ENCODE data around the gene PTEN. TPM values are rescaled to one million over a fixed set of nuclear protein-coding genes. Genes with fewer than 3 reads are reported as not detected.

PTEN gene
- total RNA-seq, 1 experiment from 2014 or later = 58.7 TPM

DNA sequence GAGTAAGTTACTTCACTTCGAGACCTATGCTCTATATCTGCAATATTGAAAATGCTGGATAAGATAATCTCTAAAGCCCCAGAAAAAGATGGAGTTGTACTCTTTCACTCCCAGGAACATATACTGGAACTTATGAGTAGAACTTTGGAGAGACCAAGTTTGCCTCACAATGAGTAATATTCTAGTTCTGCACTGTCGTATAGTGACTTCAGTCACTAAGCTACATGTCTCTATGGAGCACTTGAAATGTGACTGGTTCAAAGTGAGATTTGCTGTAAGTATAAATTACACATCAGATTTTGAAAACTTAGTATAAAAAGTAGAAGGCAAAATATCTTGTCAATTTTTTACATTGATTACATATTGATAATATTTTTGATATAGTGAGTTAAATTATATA, 116.4 kb downstream of the PTEN start:
- Histone ChIP-seq H3K27ac (ENCODE audit: low read depth, low read length) (no peak overlapping the region), H4K20me1 (ENCODE audit: insufficient read depth) (no peaks in the 10 kb centered on the region), H3K27me3 (ENCODE audit: insufficient read depth, low read length) (no peaks in the 10 kb centered on the region), H3K9me2 (ENCODE audit: insufficient read depth) (0 out of 2 replicates have a peak, but pooled peaks cover 5% of the 10 kb centered on the region), H3K36me3 (ENCODE audit: control insufficient read depth in 1 of 2, insufficient read depth in 2 of 2, low read length in 2 of 2) (no peaks in the 10 kb centered on the region), H3K4me1 (ENCODE audit: control insufficient read depth in 1 of 2, insufficient read depth in 2 of 2, low read length in 2 of 2) (no peaks in the 10 kb centered on the region), H3K79me2 (ENCODE audit: insufficient read depth, low read length) (no peaks in the 10 kb centered on the region), H3K9ac (ENCODE audit: low read length) (no peak overlapping the region), H3K4me3 (replicated peaks in 1 of 2; ENCODE audit: low read depth in 1 of 2, low read length in 2 of 2) (no peak overlapping the region), H3K9me3 (ENCODE audit: control insufficient read depth in 1 of 2, insufficient read depth in 1 of 2, low read depth in 1 of 2, low read length in 2 of 2) (no peaks in the 10 kb centered on the region), H2AFZ (ENCODE audit: low read depth, low read length, poor library complexity, severe bottlenecking) (no peak overlapping the region), H3K4me2 (ENCODE audit: low read length) (no peak overlapping the region)
- ChIA-PET RAD21 (ENCODE audit: low non-redundant PET in 1 of 2, low total read pairs in 2 of 2, uncharacterized antibody in 2 of 2, unreplicated experiment in 2 of 2) (no interaction called here), POLR2A (no interaction called here), CTCF (no interaction called here)
- intact Hi-C loops (cut with micrococcal nuclease) = no loop called here
- TF ChIP-seq POLR2A (IDR thresholded peaks at IDR 0.05; ENCODE audit: borderline replicate concordance, extremely low read depth, insufficient read depth, insufficient read length) (no peak), CEBPB (IDR thresholded peaks at IDR 0.05; ENCODE audit: low read depth) (no peak)
- ATAC-seq (no peak), DNase-seq (ENCODE audit: low read depth, low spot score) (no peak)
- BruUV-seq (replicated peaks) = no TSS peak

DNA sequence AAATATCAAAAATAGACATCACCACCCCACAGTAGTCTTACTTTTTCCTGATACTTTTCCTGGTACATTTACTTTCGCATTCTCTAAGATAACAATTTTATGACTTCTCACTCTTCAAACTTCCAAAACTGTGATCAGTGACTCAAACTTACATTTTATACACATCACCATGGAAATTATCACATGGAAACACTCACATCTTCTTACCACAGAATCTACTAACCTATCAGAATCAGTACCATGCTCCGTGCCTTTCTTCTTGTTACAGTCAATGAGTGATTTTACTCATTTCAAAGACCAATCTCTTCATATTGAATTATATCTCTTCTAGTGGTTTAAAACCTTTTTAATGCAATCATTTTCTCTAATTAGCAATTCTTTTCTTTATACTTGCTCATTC, 120.3 kb downstream of the PTEN start:
- TF ChIP-seq SP1 (IDR thresholded peaks at IDR 0.05; ENCODE audit: low read depth) (no peak), EGR1 (IDR thresholded peaks at IDR 0.05; ENCODE audit: low read depth) (no peak)
- H3K79me2 ChIP-seq (ENCODE audit: insufficient read depth, low read length) = no peaks in the 10 kb centered on the region
- H3K9ac ChIP-seq (ENCODE audit: low read length) = no peak overlapping the region
- DNase-seq (ENCODE audit: low read depth, low spot score) = no peak
- no TSS peak for BruUV-seq (replicated peaks)
- no peak overlapping the region for H3K4me2 ChIP-seq (ENCODE audit: low read length)
- intact Hi-C loops (cut with micrococcal nuclease) = no loop called here
- ATAC-seq = no peak
- no peak overlapping the region for H3K27ac ChIP-seq (ENCODE audit: low read depth, low read length)
- H3K36me3 ChIP-seq (ENCODE audit: control insufficient read depth in 1 of 2, insufficient read depth in 2 of 2, low read length in 2 of 2) = no peaks in the 10 kb centered on the region
- ChIA-PET CTCF (no interaction called here), POLR2A (no interaction called here), RAD21 (ENCODE audit: low non-redundant PET in 1 of 2, low total read pairs in 2 of 2, uncharacterized antibody in 2 of 2, unreplicated experiment in 2 of 2) (no interaction called here)
- no peak overlapping the region for H3K4me3 ChIP-seq (replicated peaks in 1 of 2; ENCODE audit: low read depth in 1 of 2, low read length in 2 of 2)
- H3K9me2 ChIP-seq (ENCODE audit: insufficient read depth) = 0 out of 2 replicates have a peak, but pooled peaks cover 5% of the 10 kb centered on the region
- H4K20me1 ChIP-seq (ENCODE audit: insufficient read depth) = no peaks in the 10 kb centered on the region
- no peaks in the 10 kb centered on the region for H3K4me1 ChIP-seq (ENCODE audit: control insufficient read depth in 1 of 2, insufficient read depth in 2 of 2, low read length in 2 of 2)
- no peaks in the 10 kb centered on the region for H3K27me3 ChIP-seq (ENCODE audit: insufficient read depth, low read length)
- H2AFZ ChIP-seq (ENCODE audit: low read depth, low read length, poor library complexity, severe bottlenecking) = no peak overlapping the region
- H3K9me3 ChIP-seq (ENCODE audit: control insufficient read depth in 1 of 2, insufficient read depth in 1 of 2, low read depth in 1 of 2, low read length in 2 of 2) = no peaks in the 10 kb centered on the region

DNA sequence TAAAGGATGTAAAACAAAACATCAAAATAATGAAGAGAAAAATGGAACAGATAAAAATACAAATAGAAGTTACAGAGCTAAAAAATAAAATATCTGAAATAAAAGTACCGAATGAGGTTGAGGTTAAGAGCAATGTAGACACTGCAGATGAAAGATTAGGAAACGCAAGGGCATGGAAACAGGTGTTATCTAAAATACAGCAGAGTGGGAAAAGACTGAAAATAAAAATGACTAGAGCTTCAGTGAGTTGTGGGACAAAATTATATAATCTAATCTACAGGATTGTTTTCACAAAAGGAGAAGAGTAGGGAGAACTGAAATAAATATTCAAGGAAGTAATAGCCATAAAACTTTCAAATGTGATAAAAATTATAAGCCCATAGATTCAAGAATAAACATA, 123.8 kb downstream of the PTEN start:
- no peak overlapping the region for H3K27ac ChIP-seq (ENCODE audit: low read depth, low read length)
- H4K20me1 ChIP-seq (ENCODE audit: insufficient read depth) = no peaks in the 10 kb centered on the region
- intact Hi-C loops (cut with micrococcal nuclease) = no loop called here
- H3K79me2 ChIP-seq (ENCODE audit: insufficient read depth, low read length) = no peaks in the 10 kb centered on the region
- ChIA-PET POLR2A (no interaction called here), RAD21 (ENCODE audit: low non-redundant PET in 1 of 2, low total read pairs in 2 of 2, uncharacterized antibody in 2 of 2, unreplicated experiment in 2 of 2) (no interaction called here), CTCF (no interaction called here)
- H3K36me3 ChIP-seq (ENCODE audit: control insufficient read depth in 1 of 2, insufficient read depth in 2 of 2, low read length in 2 of 2) = no peaks in the 10 kb centered on the region
- H3K4me3 ChIP-seq (replicated peaks in 1 of 2; ENCODE audit: low read depth in 1 of 2, low read length in 2 of 2) = no peak overlapping the region
- H3K9ac ChIP-seq (ENCODE audit: low read length) = no peak overlapping the region
- H3K27me3 ChIP-seq (ENCODE audit: insufficient read depth, low read length) = no peaks in the 10 kb centered on the region
- 0 out of 2 replicates have a peak, but pooled peaks cover 5% of the 10 kb centered on the region for H3K9me2 ChIP-seq (ENCODE audit: insufficient read depth)
- ATAC-seq (no peak), DNase-seq (ENCODE audit: low read depth, low spot score) (no peak)
- no TSS peak for BruUV-seq (replicated peaks)
- H3K9me3 ChIP-seq (ENCODE audit: control insufficient read depth in 1 of 2, insufficient read depth in 1 of 2, low read depth in 1 of 2, low read length in 2 of 2) = no peaks in the 10 kb centered on the region
- H2AFZ ChIP-seq (ENCODE audit: low read depth, low read length, poor library complexity, severe bottlenecking) = no peak overlapping the region
- H3K4me2 ChIP-seq (ENCODE audit: low read length) = no peak overlapping the region
- H3K4me1 ChIP-seq (ENCODE audit: control insufficient read depth in 1 of 2, insufficient read depth in 2 of 2, low read length in 2 of 2) = no peaks in the 10 kb centered on the region
- TF ChIP-seq JUND (IDR thresholded peaks at IDR 0.05) (no peak), CEBPB (IDR thresholded peaks at IDR 0.05; ENCODE audit: low read depth) (no peak), POLR2A (IDR thresholded peaks at IDR 0.05; ENCODE audit: borderline replicate concordance, extremely low read depth, insufficient read depth, insufficient read length) (no peak), EGR1 (IDR thresholded peaks at IDR 0.05; ENCODE audit: low read depth) (no peak), EZH2 (IDR thresholded peaks at IDR 0.05) (no peak), EZH2phosphoT487 (IDR thresholded peaks at IDR 0.05; ENCODE audit: borderline replicate concordance) (no peak), POLR2AphosphoS5 (IDR thresholded peaks at IDR 0.05; ENCODE audit: low read depth, low read length) (no peak), ZNF274 (IDR thresholded peaks at IDR 0.05; ENCODE audit: low read depth, low read length) (no peak), SP1 (IDR thresholded peaks at IDR 0.05; ENCODE audit: low read depth) (no peak), CBX3 (IDR thresholded peaks at IDR 0.05; ENCODE audit: low read depth) (no peak), ZFX (IDR thresholded peaks at IDR 0.05) (no peak)
- TF ChIP-seq, protein P1, sequence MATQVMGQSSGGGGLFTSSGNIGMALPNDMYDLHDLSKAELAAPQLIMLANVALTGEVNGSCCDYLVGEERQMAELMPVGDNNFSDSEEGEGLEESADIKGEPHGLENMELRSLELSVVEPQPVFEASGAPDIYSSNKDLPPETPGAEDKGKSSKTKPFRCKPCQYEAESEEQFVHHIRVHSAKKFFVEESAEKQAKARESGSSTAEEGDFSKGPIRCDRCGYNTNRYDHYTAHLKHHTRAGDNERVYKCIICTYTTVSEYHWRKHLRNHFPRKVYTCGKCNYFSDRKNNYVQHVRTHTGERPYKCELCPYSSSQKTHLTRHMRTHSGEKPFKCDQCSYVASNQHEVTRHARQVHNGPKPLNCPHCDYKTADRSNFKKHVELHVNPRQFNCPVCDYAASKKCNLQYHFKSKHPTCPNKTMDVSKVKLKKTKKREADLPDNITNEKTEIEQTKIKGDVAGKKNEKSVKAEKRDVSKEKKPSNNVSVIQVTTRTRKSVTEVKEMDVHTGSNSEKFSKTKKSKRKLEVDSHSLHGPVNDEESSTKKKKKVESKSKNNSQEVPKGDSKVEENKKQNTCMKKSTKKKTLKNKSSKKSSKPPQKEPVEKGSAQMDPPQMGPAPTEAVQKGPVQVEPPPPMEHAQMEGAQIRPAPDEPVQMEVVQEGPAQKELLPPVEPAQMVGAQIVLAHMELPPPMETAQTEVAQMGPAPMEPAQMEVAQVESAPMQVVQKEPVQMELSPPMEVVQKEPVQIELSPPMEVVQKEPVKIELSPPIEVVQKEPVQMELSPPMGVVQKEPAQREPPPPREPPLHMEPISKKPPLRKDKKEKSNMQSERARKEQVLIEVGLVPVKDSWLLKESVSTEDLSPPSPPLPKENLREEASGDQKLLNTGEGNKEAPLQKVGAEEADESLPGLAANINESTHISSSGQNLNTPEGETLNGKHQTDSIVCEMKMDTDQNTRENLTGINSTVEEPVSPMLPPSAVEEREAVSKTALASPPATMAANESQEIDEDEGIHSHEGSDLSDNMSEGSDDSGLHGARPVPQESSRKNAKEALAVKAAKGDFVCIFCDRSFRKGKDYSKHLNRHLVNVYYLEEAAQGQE (IDR thresholded peaks at IDR 0.05; ENCODE audit: low read depth) = no peak
